Coronary artery (tissue), 2 donors: ENCODE measurements around the gene POU1F1.
A peak's percentile ranks its signal among the peaks of the same experiment; 100 is the strongest.
"Not testable (repeated sequence)": the region's sequence is repeated elsewhere in the genome, so short reads cannot be mapped to it uniquely, and the experiment has no call there.

Experiments used
- DNase-seq: peaks from one replicate; pipeline ENCODE4 v3.0.0-alpha.2; 2017; ENCODE audit warnings: low spot score
- H3K27ac ChIP-seq, 2 donors: fragments of 200-600 bp; sonication (generic); one replicate each; pipeline ENCODE4 v1.5.1; 2016 to 2019
- H3K4me3 ChIP-seq: fragments of 200-600 bp; sonication (generic); 2 replicates; pipeline ENCODE4 v1.5.1; 2016; ENCODE audit warnings: mild to moderate bottlenecking, moderate library complexity
- TF ChIP-seq, protein P1 (sequence below): fragments of 200-600 bp; sonication (generic); IDR thresholded peaks from one replicate; pipeline ENCODE4 v1.5.1; 2019; ENCODE audit warnings: antibody characterized with exemption

POU1F1 gene

DNA sequence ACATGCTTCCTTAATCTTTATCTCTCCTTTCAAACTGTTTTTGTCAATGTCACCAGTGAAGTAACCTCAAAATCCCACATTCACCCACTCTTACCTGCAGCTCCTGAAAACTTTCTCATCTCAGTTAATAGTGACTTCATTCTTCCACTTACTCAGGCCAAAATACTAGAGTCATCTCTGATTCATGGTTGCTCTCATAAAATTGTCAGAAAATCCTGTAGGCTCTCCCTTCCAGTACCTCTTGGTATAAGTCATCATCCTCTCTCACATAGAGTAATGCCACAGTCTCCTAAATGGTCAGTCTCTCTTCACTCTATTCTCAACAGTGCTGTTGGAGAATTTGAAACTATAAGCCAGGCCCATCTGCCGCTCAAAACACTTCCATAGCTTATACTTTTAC is 34.9 kb upstream of the POU1F1 start:
- no peak overlapping the region for H3K4me3 ChIP-seq
- H3K27ac ChIP-seq, result no peak overlapping the region
- TF ChIP-seq, protein P1, sequence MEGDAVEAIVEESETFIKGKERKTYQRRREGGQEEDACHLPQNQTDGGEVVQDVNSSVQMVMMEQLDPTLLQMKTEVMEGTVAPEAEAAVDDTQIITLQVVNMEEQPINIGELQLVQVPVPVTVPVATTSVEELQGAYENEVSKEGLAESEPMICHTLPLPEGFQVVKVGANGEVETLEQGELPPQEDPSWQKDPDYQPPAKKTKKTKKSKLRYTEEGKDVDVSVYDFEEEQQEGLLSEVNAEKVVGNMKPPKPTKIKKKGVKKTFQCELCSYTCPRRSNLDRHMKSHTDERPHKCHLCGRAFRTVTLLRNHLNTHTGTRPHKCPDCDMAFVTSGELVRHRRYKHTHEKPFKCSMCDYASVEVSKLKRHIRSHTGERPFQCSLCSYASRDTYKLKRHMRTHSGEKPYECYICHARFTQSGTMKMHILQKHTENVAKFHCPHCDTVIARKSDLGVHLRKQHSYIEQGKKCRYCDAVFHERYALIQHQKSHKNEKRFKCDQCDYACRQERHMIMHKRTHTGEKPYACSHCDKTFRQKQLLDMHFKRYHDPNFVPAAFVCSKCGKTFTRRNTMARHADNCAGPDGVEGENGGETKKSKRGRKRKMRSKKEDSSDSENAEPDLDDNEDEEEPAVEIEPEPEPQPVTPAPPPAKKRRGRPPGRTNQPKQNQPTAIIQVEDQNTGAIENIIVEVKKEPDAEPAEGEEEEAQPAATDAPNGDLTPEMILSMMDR, result no peak
- DNase-seq, result no peak

GRCh38 chr3:87309601-87310000 is 33.2 kb upstream of the POU1F1 start:
- Histone ChIP-seq H3K4me3 (no peak overlapping the region), H3K27ac (no peak overlapping the region)
- DNase-seq, result no peak
- TF ChIP-seq, protein P1, result no peak

DNA sequence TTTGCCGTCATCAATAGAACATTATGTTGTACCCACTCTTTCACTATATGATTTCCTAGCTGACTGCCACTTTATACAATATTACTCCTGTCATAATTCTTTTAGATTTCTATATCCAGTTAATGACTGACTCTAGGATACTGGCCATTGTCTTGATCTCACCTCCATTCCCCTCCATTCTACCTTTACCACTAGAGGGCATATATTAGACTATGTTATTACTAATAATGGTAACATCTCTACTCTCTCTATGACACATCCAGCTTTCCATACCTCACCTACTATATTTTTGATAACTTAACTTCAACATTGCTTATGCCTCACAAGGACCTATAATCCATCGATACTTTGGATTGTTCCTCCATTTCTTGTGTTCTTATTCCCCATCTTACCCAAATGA is 31.4 kb upstream of the POU1F1 start:
- Histone ChIP-seq H3K27ac (no peak overlapping the region), H3K4me3 (no peak overlapping the region)
- no peak for DNase-seq
- TF ChIP-seq, protein P1, result no peak

DNA sequence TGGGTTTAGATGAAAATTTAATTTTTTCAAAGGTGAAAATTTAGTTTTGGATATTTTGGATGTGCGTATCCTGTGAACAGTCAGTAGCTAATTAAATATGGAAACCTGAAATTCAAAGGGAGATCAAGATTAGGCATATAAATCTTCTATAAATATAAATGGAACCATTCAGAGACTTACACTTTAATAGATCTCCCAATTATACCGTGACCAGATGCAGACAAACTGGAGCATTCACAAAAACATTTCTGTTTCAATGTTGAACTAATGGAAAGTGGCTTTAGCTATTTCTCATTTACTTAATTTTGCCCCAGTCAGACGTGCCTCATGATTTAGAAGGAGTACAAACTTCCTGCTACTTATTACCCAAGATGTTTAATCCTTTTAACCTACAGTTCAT is 29.1 kb upstream of the POU1F1 start:
- DNase-seq, result no peak
- no peak overlapping the region for H3K27ac ChIP-seq
- no peak overlapping the region for H3K4me3 ChIP-seq
- TF ChIP-seq, protein P1, result no peak

GRCh38 chr3:87305031-87305430 is 28.6 kb upstream of the POU1F1 start:
- H3K4me3 ChIP-seq, DNase-seq, H3K27ac ChIP-seq: not testable (repeated sequence)

DNA sequence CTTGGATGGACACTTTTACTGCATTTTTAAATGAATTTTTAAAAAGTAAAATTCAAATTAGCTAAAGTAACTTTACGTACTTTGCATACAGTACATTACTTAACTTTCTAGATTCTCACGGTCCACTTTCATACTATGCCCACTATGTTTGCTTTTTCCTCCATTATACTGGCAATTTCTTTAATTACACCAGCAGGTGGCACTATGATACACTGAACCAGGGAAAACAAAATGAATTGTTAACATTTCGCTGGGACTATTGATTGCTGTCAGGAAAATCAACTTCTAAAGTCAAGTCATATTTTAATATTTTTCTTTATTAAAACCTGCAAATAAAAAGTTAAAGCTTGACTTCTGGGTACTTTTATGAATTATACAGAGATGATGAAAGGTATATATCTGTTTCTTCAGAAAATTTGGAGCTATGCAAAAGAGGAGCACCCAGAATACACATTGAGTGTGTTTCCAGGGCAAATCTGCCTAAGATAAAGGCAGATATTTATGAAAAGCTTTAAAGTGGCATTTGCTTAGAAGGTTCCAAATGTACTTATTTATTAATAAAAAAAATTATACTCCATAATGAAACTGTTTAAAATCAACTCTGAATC is 21.8 kb upstream of the POU1F1 start:
- no peak for DNase-seq
- no peak overlapping the region for H3K27ac ChIP-seq
- TF ChIP-seq, protein P1, result peak; percentile 60
- no peak overlapping the region for H3K4me3 ChIP-seq

DNA sequence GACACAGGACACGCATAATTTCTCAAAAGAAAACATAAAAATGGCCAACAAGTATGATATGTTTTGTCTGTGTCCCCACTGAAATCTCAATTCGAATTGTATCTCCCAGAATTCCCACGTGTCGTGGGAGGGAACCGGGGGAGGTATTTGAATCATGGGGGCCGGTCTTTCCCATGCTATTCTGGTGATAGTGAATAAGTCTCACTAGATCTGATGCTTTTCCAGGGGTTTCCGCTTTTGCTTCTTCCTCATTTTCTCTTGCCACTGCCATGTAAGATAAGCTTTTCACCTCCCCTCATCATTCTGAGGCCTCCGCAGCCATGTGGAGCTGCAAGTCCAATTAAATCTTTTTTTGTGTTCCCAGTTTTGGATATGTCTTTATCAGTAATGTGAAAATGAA is 12.1 kb upstream of the POU1F1 start:
- no peak overlapping the region for H3K27ac ChIP-seq

More for the DNA sequence above, 12.1 kb upstream of the POU1F1 start:
- DNase-seq, result no peak
- TF ChIP-seq, protein P1, result no peak
- H3K4me3 ChIP-seq, result no peak overlapping the region
